OCI-LY3 (cell line): ENCODE data around the gene KCNAB1.

Experiments used
- EZH2phosphoT487 ChIP-seq: fragments of 200-600 bp; shearing (Covaris generic); IDR thresholded peaks from 2 replicates; pipeline ENCODE4 v1.6.1; 2018; ENCODE audit warnings: antibody characterized with exemption, mixed run types, low read depth
- TF ChIP-seq, protein P1 (sequence below): fragments of 200-600, 300-600 bp; sonication (generic); IDR thresholded peaks from 2 replicates; pipeline ENCODE4 v1.5.1; 2014; ENCODE audit warnings: antibody characterized with exemption, low read length, low read depth

DNA sequence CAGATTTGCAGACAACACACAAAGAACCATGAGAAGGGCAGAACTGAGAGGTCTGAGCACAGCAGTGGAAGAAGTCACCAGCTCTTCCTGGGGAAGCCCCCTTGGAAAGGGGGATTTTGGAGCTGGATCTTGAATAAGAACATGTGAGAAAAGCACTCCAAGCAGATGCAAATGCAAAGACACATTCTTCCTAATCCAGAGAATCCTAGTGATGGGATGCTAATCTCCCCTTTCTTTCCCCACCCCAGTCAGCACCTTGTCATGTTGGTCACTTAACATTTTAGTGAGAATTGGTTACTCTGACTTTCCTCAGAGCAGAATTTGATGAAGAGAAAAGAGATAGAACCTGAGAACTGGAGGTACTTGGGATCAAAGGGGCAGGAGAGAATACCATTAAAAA lies 286.0 kb downstream of the KCNAB1 start:
- TF ChIP-seq, protein P1, sequence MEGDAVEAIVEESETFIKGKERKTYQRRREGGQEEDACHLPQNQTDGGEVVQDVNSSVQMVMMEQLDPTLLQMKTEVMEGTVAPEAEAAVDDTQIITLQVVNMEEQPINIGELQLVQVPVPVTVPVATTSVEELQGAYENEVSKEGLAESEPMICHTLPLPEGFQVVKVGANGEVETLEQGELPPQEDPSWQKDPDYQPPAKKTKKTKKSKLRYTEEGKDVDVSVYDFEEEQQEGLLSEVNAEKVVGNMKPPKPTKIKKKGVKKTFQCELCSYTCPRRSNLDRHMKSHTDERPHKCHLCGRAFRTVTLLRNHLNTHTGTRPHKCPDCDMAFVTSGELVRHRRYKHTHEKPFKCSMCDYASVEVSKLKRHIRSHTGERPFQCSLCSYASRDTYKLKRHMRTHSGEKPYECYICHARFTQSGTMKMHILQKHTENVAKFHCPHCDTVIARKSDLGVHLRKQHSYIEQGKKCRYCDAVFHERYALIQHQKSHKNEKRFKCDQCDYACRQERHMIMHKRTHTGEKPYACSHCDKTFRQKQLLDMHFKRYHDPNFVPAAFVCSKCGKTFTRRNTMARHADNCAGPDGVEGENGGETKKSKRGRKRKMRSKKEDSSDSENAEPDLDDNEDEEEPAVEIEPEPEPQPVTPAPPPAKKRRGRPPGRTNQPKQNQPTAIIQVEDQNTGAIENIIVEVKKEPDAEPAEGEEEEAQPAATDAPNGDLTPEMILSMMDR: no peak
- no peak for TF ChIP-seq EZH2phosphoT487
